Measurements from ENCODE around the gene GLRA2.

Gene GLRA2

DNA sequence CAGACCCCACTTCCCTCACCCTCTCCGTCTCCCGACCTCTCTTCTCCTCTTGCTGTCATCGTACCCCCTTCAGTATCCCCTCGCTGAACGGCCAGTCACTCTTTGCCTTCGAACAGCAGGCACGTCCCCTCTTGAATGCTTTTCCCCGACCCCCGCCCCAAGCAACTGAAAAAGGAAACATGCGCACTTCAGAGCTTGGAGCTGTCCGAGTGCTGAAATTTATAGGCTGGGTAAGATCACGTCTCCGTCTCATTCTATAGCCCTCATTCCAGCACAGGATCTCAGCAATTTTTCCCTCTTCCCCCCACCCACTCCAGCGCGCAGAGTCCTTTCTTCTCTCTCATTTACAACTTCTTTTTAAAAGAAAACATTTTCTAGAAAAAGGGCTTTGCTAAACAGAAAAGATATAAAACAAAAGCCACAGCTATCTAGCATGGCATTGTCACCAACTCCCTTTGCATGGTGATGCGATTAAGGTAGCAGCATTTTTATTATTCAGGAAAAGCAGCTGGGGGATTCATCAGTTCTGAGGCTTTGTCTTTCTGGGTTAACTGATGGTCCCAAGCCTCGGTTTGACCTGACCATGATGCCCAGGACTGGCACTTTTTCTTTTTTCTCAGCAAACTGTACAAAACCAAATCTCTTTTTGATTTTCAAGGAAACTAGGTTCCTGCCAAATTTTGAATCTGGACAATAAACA is at the start of gene GLRA2:
TSS of gene GLRA2 (plus strand) at position 247 of the 700 bp plus-strand sequence. CDS start 522 bp downstream, outside the sequence.
- no peak for DNase-seq

DNA sequence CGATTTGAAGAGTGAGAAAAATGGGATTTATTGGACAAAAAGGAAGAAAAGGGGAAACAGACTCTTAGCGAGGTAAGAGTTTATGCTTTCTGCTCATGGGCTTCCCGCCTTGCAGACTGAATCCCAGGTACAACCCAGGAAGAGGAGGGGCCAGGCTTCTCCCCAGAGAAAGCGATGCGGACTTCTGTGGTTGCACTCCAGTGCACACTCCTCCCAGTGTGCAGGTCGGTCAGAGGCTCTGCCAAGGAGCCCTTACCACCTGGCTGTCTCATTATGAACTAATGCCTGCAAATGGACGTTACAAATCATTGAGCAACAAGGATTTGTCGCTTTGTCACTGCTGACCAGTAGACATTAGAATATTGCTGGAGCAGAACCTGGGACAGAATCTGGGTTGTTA is 39.9 kb upstream of the GLRA2 start:
- DNase-seq, result no peak

GRCh38 chrX:14491689-14492088 is 37.6 kb upstream of the GLRA2 start:
- DNase-seq, result no peak

- no peak for DNase-seq
Measured at GRCh38 chrX:14496674-14497073, 32.7 kb upstream of the GLRA2 start.

DNA sequence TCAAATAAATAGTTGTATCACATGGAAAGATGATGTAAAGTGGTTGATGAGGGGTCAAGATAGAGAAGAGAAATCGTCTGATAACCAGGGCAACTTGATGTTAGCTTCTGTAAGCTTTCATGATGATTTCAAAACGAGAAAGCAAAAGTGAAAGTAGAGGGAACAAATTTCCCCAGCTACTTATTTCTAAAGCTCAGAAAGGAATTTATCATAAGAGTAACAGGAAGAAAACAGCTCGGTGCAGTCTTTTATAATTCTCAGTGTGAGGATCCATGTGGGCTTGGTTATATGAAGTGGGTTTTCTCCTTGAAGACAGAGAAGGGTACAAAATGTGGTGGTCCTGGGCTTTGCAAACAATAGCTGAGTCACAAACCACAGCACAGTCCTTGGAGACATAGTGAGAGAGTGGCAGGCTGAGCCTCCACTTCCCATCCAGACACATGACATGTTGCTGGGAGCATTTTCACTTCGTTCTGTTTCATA is 32.1 kb upstream of the GLRA2 start:
- no peak for DNase-seq

DNA sequence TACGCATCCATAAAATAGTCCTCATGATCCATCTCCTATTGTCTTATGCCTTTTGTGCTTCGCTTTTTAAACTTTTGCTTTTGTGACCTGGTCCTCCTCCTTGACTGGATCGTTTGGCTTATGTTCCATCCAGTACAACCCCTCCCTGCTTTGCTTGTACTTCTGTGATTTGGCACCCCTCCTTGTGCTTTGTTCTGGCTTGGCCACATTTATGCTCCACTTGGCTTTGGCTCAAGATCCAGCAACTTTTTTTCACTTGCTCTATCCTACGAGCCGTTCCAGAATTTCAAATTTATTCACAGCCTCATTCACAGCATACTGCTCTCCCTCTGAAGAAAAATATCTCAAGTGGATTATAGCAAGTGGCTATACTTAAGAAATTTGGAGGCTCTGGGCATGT is 28.0 kb upstream of the GLRA2 start:
- no peak for DNase-seq

DNA sequence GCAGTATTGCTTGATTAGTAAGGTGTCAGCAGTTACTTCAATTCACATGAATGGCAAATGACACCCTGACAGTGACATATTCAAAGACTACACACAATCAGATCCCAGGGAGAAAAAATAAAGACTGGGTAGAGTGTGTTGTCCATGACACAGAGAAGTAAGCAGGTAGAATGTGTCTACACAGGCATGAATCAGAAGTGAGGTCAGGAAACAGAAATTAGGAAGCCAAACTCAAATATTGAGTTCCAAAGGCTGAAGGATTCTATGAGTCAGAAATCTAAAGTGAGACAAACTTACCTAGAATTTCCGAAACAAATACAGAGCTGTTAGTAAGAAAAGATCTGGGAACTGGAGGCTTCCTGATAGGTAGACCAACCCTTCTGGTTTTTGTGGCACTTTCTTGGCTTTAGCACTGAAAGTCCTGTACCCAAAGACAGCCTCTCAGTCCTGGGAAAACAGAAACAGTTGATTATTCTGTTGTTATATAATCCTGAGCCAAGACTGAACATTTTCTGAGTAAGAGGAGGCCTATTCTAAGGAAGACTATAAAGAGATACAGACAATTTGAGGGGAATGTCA is 24.3 kb upstream of the GLRA2 start:
- DNase-seq, result no peak

DNA sequence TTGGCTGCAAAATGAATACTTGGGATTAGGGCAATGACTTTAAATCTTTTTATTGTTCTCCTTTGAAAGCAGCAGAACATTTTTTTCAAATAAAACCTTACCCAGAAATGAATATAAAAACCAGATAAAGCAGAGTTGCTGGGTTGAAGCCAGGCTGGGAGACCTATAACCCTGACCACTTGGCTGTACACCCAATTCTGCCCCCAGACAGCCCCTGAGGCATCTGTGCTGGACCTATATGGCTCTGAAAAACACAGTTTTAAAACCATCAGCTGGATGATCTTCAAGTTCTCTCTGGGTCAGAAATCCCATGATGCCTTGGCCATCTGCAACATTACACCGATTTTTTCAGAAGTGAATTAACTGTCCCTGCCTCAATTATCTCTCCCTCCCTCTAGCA is 23.7 kb upstream of the GLRA2 start:
- no peak for DNase-seq

DNA sequence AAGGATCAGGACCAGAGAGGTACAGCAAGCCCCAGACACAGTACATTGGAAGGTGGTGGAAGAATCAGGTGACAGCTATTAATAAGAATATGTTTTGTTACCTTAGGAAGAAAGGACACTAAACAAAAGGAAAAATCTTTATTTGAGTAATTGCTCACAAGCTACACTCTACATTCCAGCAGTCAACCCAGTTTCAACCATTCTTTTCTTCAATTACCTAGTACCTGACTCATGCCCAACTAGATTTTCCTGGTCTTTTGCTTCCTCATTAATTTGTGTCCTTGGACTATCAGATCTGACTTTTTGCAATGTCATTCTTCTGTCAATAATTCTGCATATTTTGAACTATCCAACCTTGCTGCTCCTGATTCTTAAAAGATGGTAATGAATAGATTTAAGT is 22.5 kb upstream of the GLRA2 start:
- DNase-seq, result no peak

DNA sequence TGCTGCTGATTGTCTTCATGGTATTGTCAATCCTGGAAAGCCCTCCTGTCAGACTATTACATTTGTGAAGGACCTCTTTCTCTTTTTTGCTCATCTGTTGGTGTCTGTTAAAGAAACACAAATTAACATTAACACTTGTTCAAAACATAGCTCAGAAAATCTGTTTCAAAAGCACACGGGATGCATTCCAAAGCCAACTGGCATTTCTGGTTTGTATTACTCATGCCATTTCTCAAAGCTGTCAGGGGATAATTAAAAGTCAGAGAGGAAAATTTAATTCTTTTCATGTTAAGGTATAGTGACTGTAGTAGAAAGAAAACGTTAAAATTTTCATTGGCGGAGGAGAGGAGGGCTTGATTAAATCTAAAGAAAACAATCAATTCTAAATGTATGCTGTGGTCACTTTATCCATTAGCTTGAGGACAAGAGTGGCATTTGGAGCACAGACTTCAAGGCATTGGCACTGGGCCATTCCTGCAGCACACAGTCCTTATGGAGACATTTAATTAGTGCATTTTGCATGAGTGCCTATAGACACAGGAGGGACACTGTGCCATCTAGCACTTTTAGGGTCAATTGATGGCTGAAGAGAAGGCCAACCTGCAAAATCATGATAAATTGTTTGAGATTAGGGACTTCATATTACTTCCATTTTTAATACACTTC is 21.2 kb upstream of the GLRA2 start:
- DNase-seq, result no peak

- DNase-seq, result no peak
Measured at GRCh38 chrX:14509325-14510057, 19.8 kb upstream of the GLRA2 start.

- peak in 1 of 2 experiments; percentile 14 for DNase-seq
Measured at GRCh38 chrX:14528629-14529289, 577 bp upstream of the GLRA2 start.

DNA sequence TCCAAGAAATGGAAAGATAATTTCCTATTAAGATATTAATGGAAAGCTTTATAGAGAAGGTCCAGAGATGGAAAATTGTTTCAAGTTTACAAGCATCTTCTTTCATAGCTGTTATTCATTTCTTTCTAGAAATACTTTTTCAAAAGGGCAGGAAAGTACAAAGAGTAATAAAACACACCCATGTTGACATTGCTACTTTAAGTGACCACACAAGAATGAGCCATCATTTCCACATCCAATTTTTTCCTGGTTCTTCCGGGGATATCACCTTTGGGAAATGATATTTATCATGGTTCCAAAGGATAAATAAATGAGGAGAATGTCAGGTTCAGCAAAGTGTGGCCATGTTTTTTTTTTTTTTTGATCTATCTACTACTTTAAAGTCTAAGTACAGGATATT is 4.5 kb downstream of the GLRA2 start:
- DNase-seq, result no peak

DNA sequence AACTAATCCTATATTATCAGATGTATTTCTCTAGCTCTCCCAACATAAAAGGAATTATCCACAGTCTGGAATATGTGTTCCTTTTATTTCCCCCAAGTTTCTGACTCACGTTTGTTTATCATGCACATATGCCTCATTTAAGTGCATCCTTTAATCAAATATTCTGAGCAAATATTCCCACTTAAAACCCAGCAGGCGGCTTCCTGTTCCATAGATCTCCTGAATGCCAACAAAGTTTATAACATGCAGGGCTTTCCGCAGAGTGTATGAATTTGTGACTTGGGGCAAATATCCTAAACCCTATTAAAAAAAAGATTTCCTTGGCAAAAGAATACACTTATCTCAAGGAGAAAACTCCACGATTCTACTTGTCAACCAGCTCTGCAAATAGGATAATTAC is 16.9 kb downstream of the GLRA2 start:
- DNase-seq, result no peak

- DNase-seq, result peak in 1 of 2 experiments; percentile 7
Measured at GRCh38 chrX:14554131-14554715, 24.9 kb downstream of the GLRA2 start.

DNA sequence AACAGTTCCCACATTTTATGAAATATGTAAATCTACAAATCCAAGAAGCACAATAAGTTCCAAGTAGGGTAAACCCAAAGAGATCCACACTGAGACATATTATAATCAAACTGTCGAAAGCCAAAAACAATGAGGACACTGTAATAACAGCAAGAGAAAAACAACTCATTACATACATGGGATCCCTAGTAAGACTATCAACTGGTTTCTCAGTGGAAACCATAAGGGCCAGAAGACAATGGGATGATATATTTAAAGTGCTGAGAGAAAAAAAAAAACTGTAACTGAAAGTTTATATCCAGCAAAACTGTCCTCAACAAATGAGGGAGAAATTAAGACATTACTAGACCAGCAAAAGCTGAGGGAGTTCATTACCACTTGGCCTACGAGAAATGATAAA is 34.7 kb downstream of the GLRA2 start:
- DNase-seq, result no peak

- no peak for DNase-seq
Measured at GRCh38 chrX:14573161-14573560, 43.8 kb downstream of the GLRA2 start.

- no peak for DNase-seq
Measured at GRCh38 chrX:14581081-14581480, 51.7 kb downstream of the GLRA2 start.

DNA sequence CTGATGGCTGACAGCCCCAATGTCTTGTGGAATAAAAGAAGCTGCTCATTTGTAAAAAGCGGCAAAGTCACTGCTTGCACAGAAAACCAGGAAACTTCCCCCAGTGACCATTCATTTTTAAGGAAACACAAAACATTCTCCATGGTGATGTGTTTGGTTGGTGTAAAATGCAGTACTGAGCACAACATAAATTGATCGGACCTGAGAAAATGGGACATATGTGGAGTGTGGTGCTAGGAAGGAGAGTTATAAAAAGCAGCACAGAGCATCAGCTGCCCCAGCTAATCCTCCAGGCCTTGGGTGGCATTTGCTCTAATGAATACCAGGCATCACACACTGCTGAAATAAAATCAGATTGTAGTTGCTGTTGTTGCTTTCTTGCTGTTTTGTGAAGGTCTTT is 55.2 kb downstream of the GLRA2 start:
- no peak for DNase-seq

- no peak for DNase-seq
Measured at GRCh38 chrX:14590216-14590615, 60.9 kb downstream of the GLRA2 start.

DNA sequence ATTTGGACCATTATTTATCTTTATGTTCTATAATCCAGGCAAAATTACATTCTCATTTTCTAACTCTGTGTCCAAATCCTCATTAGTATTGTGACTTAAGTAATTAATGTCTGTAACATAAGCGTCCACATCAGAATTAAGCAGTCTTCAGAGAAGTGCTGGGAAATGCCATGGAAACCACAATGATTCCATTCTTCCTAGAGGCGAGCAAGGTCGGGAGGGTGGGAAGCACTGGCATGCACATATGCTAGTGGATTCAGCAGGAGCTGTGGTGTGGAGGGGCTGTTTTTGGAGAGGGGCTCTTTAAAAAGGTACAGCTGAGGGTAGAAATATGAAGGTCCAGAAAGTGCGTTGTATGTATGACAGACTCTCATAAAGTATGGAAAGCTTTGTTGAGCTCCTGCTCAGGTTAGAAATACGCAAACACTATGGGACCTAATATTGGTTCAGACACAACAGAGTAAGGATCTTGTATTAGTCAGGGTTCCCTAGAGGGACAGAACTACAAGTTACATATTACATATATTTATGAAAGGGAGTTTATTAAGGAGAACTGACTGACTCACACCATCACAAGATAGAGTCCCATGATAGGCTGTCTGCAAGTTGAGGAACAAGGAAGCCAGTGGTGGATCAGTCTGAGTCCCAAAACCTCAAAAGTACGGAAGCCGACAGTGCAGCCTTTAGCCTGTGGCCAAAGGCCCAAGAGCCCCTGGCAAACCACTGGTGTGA is 61.5 kb downstream of the GLRA2 start:
- DNase-seq, result no peak

GRCh38 chrX:14591976-14592375 is 62.6 kb downstream of the GLRA2 start:
- DNase-seq, result no peak

All from cerebellar nuclear complex (tissue), 1 donor.